ENCODE data around the gene DEDD. TPM values are rescaled to one million over a fixed set of nuclear protein-coding genes. Genes with fewer than 3 reads are reported as not detected.

Gene DEDD
- total and polyA plus RNA-seq, 2 of the 4 experiments (the other 2 are of a cell fraction) = 40.2 to 47.9 TPM

GRCh38 chr1:161086457-161086856, 46.0 kb downstream of the DEDD start:
- Histone ChIP-seq H3K36me3 (ENCODE audit: control insufficient read depth, insufficient read depth, low read length) (no peaks in the 10 kb centered on the region), H2BK120ac (ENCODE audit: low read depth, low read length) (no peak overlapping the region), H2AK9ac (replicated peaks; ENCODE audit: low read depth, low read length, poor library complexity) (no peak overlapping the region), H3K14ac (replicated peaks; ENCODE audit: low read depth, low read length) (no peak overlapping the region), H3K27me3 (ENCODE audit: control insufficient read depth, insufficient read depth, low read length) (no peaks in the 10 kb centered on the region), H3K4me3 (ENCODE audit: insufficient read depth, low read depth, low read length) (no peak overlapping the region), H4K5ac (ENCODE audit: low read depth, low read length) (no peak overlapping the region), H4K20me1 (ENCODE audit: insufficient read depth, low read length) (no peaks in the 10 kb centered on the region), H3K4me2 (ENCODE audit: low read depth, low read length) (no peak overlapping the region), H4K8ac (ENCODE audit: low read depth in 2 of 2, low read length in 2 of 2) (no peak overlapping the region), H3K27ac (ENCODE audit: insufficient read depth, low read length) (no peak overlapping the region), H3K4me1 (ENCODE audit: control insufficient read depth, insufficient read depth, low read length) (peaks cover 24% of the 10 kb centered on the region), H3K23ac (ENCODE audit: low read depth, low read length) (no peak overlapping the region), H2BK20ac (ENCODE audit: low read depth, low read length) (no peak overlapping the region), H4K91ac (ENCODE audit: insufficient read depth, low read depth, low read length) (no peak overlapping the region), H3K18ac (ENCODE audit: low read depth, low read length) (no peak overlapping the region), H3K9me3 (ENCODE audit: control insufficient read depth, insufficient read depth, low read length) (no peaks in the 10 kb centered on the region), H3K79me1 (ENCODE audit: low read depth in 1 of 2, low read length in 2 of 2) (no peaks in the 10 kb centered on the region), H2AFZ (replicated peaks; ENCODE audit: low read length, poor library complexity) (no peak overlapping the region), H3K9me1 (ENCODE audit: insufficient read depth, low read length) (peaks cover 26% of the 10 kb centered on the region), H2BK5ac (ENCODE audit: low read depth, low read length, poor library complexity, severe bottlenecking) (no peak overlapping the region), H2AK5ac (ENCODE audit: low read depth, low read length) (no peak overlapping the region; the same call in 1 of the 2 replicates), H3K4ac (ENCODE audit: low read depth, low read length) (no peak overlapping the region), H2BK15ac (ENCODE audit: low read depth, low read length) (no peak overlapping the region), H3K56ac (ENCODE audit: extremely low read depth, insufficient read depth, low read length) (no peak overlapping the region), H3K9ac (ENCODE audit: low read depth, low read length) (no peak overlapping the region)
- dilution Hi-C loops (cut with HindIII; ENCODE audit: low sequenced_read_pairs, unreplicated experiment) (no loop called here), intact Hi-C loops (cut with micrococcal nuclease) (no loop called here), in situ Hi-C loops (cut with MboI; ENCODE audit: low sequenced_read_pairs) (no loop called here)
- DNase-seq (no peak), ATAC-seq (ENCODE audit: low read depth) (no peak)
- no TSS peak for BruUV-seq (replicated peaks)
- CTCF ChIA-PET = no interaction called here
- TF ChIP-seq POLR2A (IDR thresholded peaks at IDR 0.05; ENCODE audit: low read depth, low read length) (no peak), RAD21 (IDR thresholded peaks at IDR 0.05; ENCODE audit: low read length) (no peak), CHD1 (IDR thresholded peaks at IDR 0.05; ENCODE audit: low read depth, low read length) (no peak), CTCF (conservative IDR thresholded peaks at IDR 0.05; ENCODE audit: low read depth, low read length) (no peak), RCOR1 (IDR thresholded peaks at IDR 0.05; ENCODE audit: insufficient replicate concordance, low read length) (no peak), SMC3 (IDR thresholded peaks at IDR 0.05; ENCODE audit: low read depth, low read length) (no peak)
- POLR2A ChIA-PET (ENCODE audit: unreplicated experiment) = no interaction called here
- WGBS, 2 experiments (ENCODE audit: extremely low coverage in 2 of 2, insufficient read length in 1 of 2) = 17% methylated on average over 1 of the region's 4 CpGs; no CpG with 5 or more reads in 1 of the 2 experiments
